Heart left ventricle (tissue), 16 donors: ENCODE results near the gene LRP1-AS. TPM values are rescaled to one million over a fixed set of nuclear protein-coding genes. Genes with fewer than 3 reads are reported as not detected.
A peak's percentile ranks its signal among the peaks of the same experiment; 100 is the strongest.

ENCODE experiments used
- ATAC-seq, 4 donors: fragments of 200-7000 bp; cut with Tn5 transposase; one replicate each; pipeline ENCODE4 v1.9.1; 2020 to 2022; ENCODE audit warnings: moderate library complexity in 4 of 4, mild to moderate bottlenecking in 3 of 4, moderate number of reproducible peaks in 1 of 4
- DNase-seq, 5 donors: peaks; one replicate each; pipeline ENCODE4 v3.0.0-alpha.2; 2020
- H3K27ac ChIP-seq, 12 donors: fragments of 200-600 bp; sonication (generic) in 4 of 12; one replicate each; pipeline versions ENCODE4 v1.5.0 to v1.8.0; 2016 to 2022; ENCODE audit warnings: mild to moderate bottlenecking in 2 of 12
- H3K27me3 ChIP-seq, 9 donors: fragments of 200-600 bp; sonication (generic) in 2 of 9; one replicate each; pipeline versions ENCODE4 v1.5.1 to v1.8.0; 2016 to 2022; ENCODE audit warnings: mild to moderate bottlenecking in 3 of 9
- H3K36me3 ChIP-seq, 9 donors: fragments of 200-600 bp; sonication (generic) in 2 of 9; one replicate each; pipeline versions ENCODE4 v1.5.0 to v1.8.0; 2018 to 2022; ENCODE audit warnings: mild to moderate bottlenecking in 2 of 9
- H3K4me1 ChIP-seq, 12 donors: fragments of 200-600 bp; sonication (generic) in 4 of 12; one replicate each; pipeline versions ENCODE4 v1.5.0 to v1.8.0; 2016 to 2022; ENCODE audit warnings: mild to moderate bottlenecking in 3 of 12
- H3K4me3 ChIP-seq, 12 donors: fragments of 200-600 bp; sonication (generic) in 4 of 12; one replicate each; pipeline versions ENCODE4 v1.5.0 to v1.8.0; 2017 to 2022; ENCODE audit warnings: mild to moderate bottlenecking in 9 of 12, moderate library complexity in 4 of 12
- H3K9me3 ChIP-seq, 12 donors: fragments of 200-600 bp; sonication (generic) in 4 of 12; one replicate each; pipeline versions ENCODE4 v1.5.0 to v1.8.0; 2016 to 2022; ENCODE audit warnings: mild to moderate bottlenecking in 1 of 12
- CTCF ChIP-seq, 12 donors: fragments of 200-600 bp; sonication (generic) in 4 of 12; IDR thresholded peaks; one replicate each; pipeline versions ENCODE4 v1.5.0 to v1.8.0; 2018 to 2022; ENCODE audit warnings: antibody characterized with exemption in 12 of 12, mild to moderate bottlenecking in 5 of 12
- POLR2A ChIP-seq, 2 donors: fragments of 450-650 bp; IDR thresholded peaks; one replicate each; pipeline ENCODE4 v1.6.1; 2017; ENCODE audit warnings: antibody characterized with exemption in 2 of 2, mild to moderate bottlenecking in 2 of 2, moderate library complexity in 2 of 2
- WGBS, 4 donors: extraction: QIAGEN DNeasy Blood & Tissue Kit in 2 of 4; methylation state at CpG; one replicate each; pipeline versions ENCODE4 v1.1.5 to v1.1.7; 2013 to 2018; 5-methylcytosine and 5-hydroxymethylcytosine counted together
- intact Hi-C, 10 donors: fragments of 100-400 bp; cut with DNase I; formaldehyde crosslinking; loops; one replicate each; pipeline versions ENCODE4 v1.11.1 to v1.14.2; 2022
- polyA plus RNA-seq, 2 donors: library from polyadenylated mRNA; stranded (reverse); fragments of 200-250 nt; gene quantifications; one replicate each; pipeline ENCODE4 v1.2.3, GENCODE V29; 2013
- total RNA-seq, 9 donors: library from RNA; depleted of rRNA in 2 of 9; stranded (reverse); fragments of >200 nt in 2 of 9; fragmentation: NEBNext Ultra II Directional in 3 of 9; extraction: Animal tissue kit (Norgen Biotek cat#: 25700) in 3 of 9; gene quantifications; one replicate each; pipeline versions ENCODE4 v1.1.0 to v1.2.4, GENCODE V29; 2016 to 2023
- donor health status: ischemic (EF 13 %, LVEDD 7.1; RV severe dilation, severe dysfunction).
- donor health status: healthy with polysubstance abuse.
- donor health status: DM: no; HTN: yes; CAD: no.
- donor health status: DM: no; HTN: no; CAD: no.
- donor health status: ischemic (EF 25% LVEDD 6.9; RV normal size, moderate dysfunction).
- donor health status: ischemic (EF 25% LVEDD 5.7; RV mildly dilated, moderate dysfunction).
- donor health status: healthy.
- donor health status: DM: yes; HTN: yes; CAD: no.
- donor health status: ischemic (EF 35%, LVEDD 5.7; RV mildly dilated, moderate dysfunction).
- donor health status: nonischemic (EF 11% LVEDD 7.7; RV severe dilation, severe dysfunction).
- donor health status: DM: yes; HTN: yes; CAD: no.
- donor health status: PGD.
- donor health status: ischemic (EF 29% LVEDD 5.4; RV normal size, mild dysfunction).
- donor health status: nonischemic (EF 23%, LVEDD 6.1; RV moderate dilation, normal function).

Gene LRP1-AS
- total and polyA plus RNA-seq, 11 donors: not detected

GRCh38 chr12:57159311-57159710 is 11.9 kb upstream of the LRP1-AS start:
- ATAC-seq (peak; percentile 14 to 32 (median 20)), DNase-seq (no peak)
- TF ChIP-seq CTCF (IDR thresholded peaks at IDR 0.05): no peak
- no peak for TF ChIP-seq POLR2A (IDR thresholded peaks at IDR 0.05)
- Histone ChIP-seq H3K27me3 (no peaks in the 10 kb centered on the region), H3K4me1 (peaks cover 0 to 72% (median 0%) of the 10 kb centered on the region in 12 donors), H3K9me3 (no peaks in the 10 kb centered on the region), H3K27ac (peak overlapping the region in 5 of 12 donors; percentile 14 to 73 (median 40)), H3K4me3 (no peak overlapping the region), H3K36me3 (peaks cover 3 to 100% (median 98%) of the 10 kb centered on the region in 9 donors)
- 76 to 87% (median 84%) methylated on average over 4 of the region's 4 CpGs for WGBS, 4 donors
- intact Hi-C loops: no loop called here

- peaks cover 3 to 100% (median 97%) of the 10 kb centered on the region in 9 donors for H3K36me3 ChIP-seq
Observed at GRCh38 chr12:57158665-57159064, 11.2 kb upstream of the LRP1-AS start.

GRCh38 chr12:57158186-57158585 is 10.8 kb upstream of the LRP1-AS start:
- WGBS, 4 donors: 86 to 94% (median 91%) methylated on average over 14 to 16 of the region's 16 CpGs
- no peaks in the 10 kb centered on the region for H3K27me3 ChIP-seq
- ATAC-seq (no peak), DNase-seq (no peak)
- intact Hi-C loops: no loop called here
- H3K36me3 ChIP-seq: peaks cover 3 to 97% (median 92%) of the 10 kb centered on the region in 9 donors
- no peaks in the 10 kb centered on the region for H3K9me3 ChIP-seq
- no peak overlapping the region for H3K4me3 ChIP-seq
- no peak for TF ChIP-seq POLR2A (IDR thresholded peaks at IDR 0.05)
- H3K4me1 ChIP-seq: peaks cover 0 to 80% (median 4%) of the 10 kb centered on the region in 12 donors
- peak overlapping the region in 6 of 12 donors; percentile 1 to 73 (median 39) for H3K27ac ChIP-seq

More at GRCh38 chr12:57158665-57159064, 11.2 kb upstream of the LRP1-AS start:
- H3K9me3 ChIP-seq: no peaks in the 10 kb centered on the region
- H3K4me3 ChIP-seq: no peak overlapping the region
- no peaks in the 10 kb centered on the region for H3K27me3 ChIP-seq
- TF ChIP-seq CTCF (IDR thresholded peaks at IDR 0.05) (no peak), POLR2A (IDR thresholded peaks at IDR 0.05) (no peak)
- H3K27ac ChIP-seq: peak overlapping the region in 6 of 12 donors; percentile 1 to 73 (median 39)
- ATAC-seq: peak in 2 of 4 donors; percentile 7 to 27
- WGBS, 4 donors: 68 to 76% (median 73%) methylated on average over 3 to 4 of the region's 4 CpGs
- DNase-seq: no peak
- intact Hi-C loops: no loop called here
- H3K4me1 ChIP-seq: peaks cover 0 to 78% (median 0%) of the 10 kb centered on the region in 12 donors

- Histone ChIP-seq H3K4me1 (peaks cover 0 to 80% (median 9%) of the 10 kb centered on the region in 12 donors), H3K4me3 (no peak overlapping the region), H3K9me3 (no peaks in the 10 kb centered on the region), H3K36me3 (peaks cover 3 to 92% (median 87%) of the 10 kb centered on the region in 9 donors), H3K27ac (peak overlapping the region in 5 of 12 donors; percentile 1 to 73 (median 43)), H3K27me3 (no peaks in the 10 kb centered on the region)
- DNase-seq: peak in 1 of 5 donors; percentile 47
- intact Hi-C loops: no loop called here
- peak in 1 of 4 donors; percentile 45 for ATAC-seq
- WGBS, 4 donors: 86 to 92% (median 89%) methylated on average over 5 of the region's 5 CpGs
- TF ChIP-seq CTCF (IDR thresholded peaks at IDR 0.05) (no peak), POLR2A (IDR thresholded peaks at IDR 0.05) (no peak)
Observed at GRCh38 chr12:57157588-57158173, 10.3 kb upstream of the LRP1-AS start.
